HFFc6 (cell line): Measurements from ENCODE around the gene STIP1. TPM values are rescaled to one million over a fixed set of nuclear protein-coding genes. Genes with fewer than 3 reads are reported as not detected.

Source experiments
- DNase-seq: peaks from one replicate; pipeline ENCODE4 v3.0.0-alpha.2; 2018
- H3K27ac Mint-ChIP-seq: 2 replicates; pipeline ENCODE4 v1.8.0; 2020; ENCODE audit warnings: mild to moderate bottlenecking, mixed read lengths
- H3K27me3 Mint-ChIP-seq: 2 replicates; pipeline ENCODE4 v1.8.0; 2021; ENCODE audit warnings: mild to moderate bottlenecking, moderate library complexity, mixed read lengths; ENCODE audit not compliant: insufficient read depth
- H3K36me3 Mint-ChIP-seq: 2 replicates; pipeline ENCODE4 v1.8.0; 2021; ENCODE audit warnings: low read depth, mixed read lengths
- H3K4me1 Mint-ChIP-seq: 2 replicates; pipeline ENCODE4 v1.8.0; 2020; ENCODE audit warnings: low read depth, mixed read lengths
- H3K4me3 Mint-ChIP-seq: 2 replicates; pipeline ENCODE4 v1.8.0; 2020; ENCODE audit warnings: mild to moderate bottlenecking, moderate library complexity, mixed read lengths
- H3K9me3 Mint-ChIP-seq: 2 replicates; pipeline ENCODE4 v1.8.0; 2020; ENCODE audit warnings: mild to moderate bottlenecking, mixed read lengths
- CTCF ChIP-seq: fragments of 200-600 bp; sonication (generic); IDR thresholded peaks from 2 replicates; pipeline ENCODE4 v1.5.0; 2021; ENCODE audit warnings: antibody characterized with exemption, mild to moderate bottlenecking
- total RNA-seq, 6 experiments: library from RNA; stranded (reverse); fragmentation: NEBNext Ultra II Directional; extraction: Animal tissue kit (Norgen Biotek cat#: 25700); gene quantifications; 2 replicates in 1 of 6; 3 replicates in 5 of 6; pipeline ENCODE4 v1.2.3, GENCODE V29; 2021

STIP1 gene
- total RNA-seq, 6 experiments from 2014 or later = 203 to 259 (median 210) TPM

DNA sequence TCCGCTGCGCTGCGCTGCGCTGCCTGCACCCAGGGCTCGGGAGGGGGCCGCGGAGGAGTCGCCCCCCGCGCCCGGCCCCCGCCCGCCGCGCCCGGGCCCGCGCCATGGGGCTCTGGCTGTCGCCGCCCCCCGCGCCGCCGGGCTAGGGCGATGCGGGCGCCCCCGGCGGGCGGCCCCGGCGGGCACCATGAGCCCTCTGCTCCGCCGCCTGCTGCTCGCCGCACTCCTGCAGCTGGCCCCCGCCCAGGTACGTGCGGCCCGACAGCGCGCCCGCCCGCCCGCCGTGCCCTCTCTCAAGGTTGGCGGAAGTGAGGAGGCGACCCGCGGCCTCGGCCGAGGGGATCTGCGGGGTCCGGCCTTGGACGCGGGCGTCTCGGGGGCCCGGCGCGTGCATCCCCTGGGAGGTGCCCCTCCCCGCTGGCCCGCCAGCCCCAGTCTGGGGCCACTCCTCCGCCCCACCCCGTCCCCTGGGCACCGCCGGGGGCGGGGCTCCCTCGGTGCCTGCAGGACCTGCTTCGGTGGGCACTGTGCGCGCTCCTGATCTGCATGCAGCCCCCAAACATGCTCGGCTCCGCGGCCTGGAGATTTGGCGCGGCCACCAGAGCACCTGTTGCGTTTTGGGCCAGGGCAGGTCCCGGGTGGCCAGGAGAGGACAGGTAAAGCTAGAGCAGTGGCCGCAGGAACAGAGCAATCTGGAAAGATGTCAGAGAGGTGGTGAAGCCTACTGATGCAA, 48.8 kb downstream of the STIP1 start:
- no peak overlapping the region for H3K27ac Mint-ChIP-seq
- peak overlapping the region; percentile 84 for H3K4me3 Mint-ChIP-seq
- peaks cover 16% of the 10 kb centered on the region for H3K4me1 Mint-ChIP-seq
- H3K27me3 Mint-ChIP-seq = no peaks in the 10 kb centered on the region
- no peak for DNase-seq
- H3K36me3 Mint-ChIP-seq = no peaks in the 10 kb centered on the region
- no peaks in the 10 kb centered on the region for H3K9me3 Mint-ChIP-seq
- peak; percentile 30 for TF ChIP-seq CTCF

DNA sequence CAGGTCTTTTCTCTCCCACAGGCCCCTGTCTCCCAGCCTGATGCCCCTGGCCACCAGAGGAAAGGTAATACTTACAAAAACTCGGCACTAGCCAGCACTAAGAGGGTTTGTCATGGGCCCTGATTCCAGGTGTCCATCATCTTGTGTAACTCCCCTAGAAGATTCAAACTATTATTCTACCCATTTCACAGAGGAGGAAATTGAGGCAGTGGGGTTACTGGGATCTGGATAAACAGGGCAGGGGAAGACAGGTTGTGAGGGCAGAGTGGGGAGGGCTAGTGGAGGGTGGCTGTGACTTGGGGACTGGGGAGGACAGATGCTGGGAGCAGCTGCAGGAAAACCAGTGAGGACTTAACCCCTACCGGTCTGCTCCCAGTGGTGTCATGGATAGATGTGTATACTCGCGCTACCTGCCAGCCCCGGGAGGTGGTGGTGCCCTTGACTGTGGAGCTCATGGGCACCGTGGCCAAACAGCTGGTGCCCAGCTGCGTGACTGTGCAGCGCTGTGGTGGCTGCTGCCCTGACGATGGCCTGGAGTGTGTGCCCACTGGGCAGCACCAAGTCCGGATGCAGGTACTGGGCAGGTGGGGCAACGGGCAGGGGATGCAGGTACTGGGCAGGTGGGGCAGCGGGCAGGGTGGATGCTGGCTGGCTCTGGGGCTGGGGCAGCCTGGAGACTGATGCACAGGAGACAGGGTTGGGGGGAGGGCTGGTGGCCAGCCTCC, 49.6 kb downstream of the STIP1 start:
- TF ChIP-seq CTCF = no peak
- DNase-seq = no peak
- Mint-ChIP-seq H3K4me1 (peaks cover 22% of the 10 kb centered on the region), H3K36me3 (no peaks in the 10 kb centered on the region), H3K27me3 (no peaks in the 10 kb centered on the region), H3K4me3 (peak overlapping the region; percentile 84), H3K27ac (no peak overlapping the region), H3K9me3 (no peaks in the 10 kb centered on the region)

- H3K36me3 Mint-ChIP-seq = no peaks in the 10 kb centered on the region
- H3K4me1 Mint-ChIP-seq = peaks cover 19% of the 10 kb centered on the region
- H3K4me3 Mint-ChIP-seq = no peak overlapping the region
- no peaks in the 10 kb centered on the region for H3K9me3 Mint-ChIP-seq
- TF ChIP-seq CTCF = no peak
- no peaks in the 10 kb centered on the region for H3K27me3 Mint-ChIP-seq
- no peak overlapping the region; the same call in 1 of the 2 replicates for H3K27ac Mint-ChIP-seq
- DNase-seq = no peak
Measured at GRCh38 chr11:64237484-64237951, 51.5 kb downstream of the STIP1 start.

GRCh38 chr11:64238076-64238475, 52.1 kb downstream of the STIP1 start:
- Mint-ChIP-seq H3K4me1 (peaks cover 24% of the 10 kb centered on the region), H3K4me3 (no peak overlapping the region), H3K27ac (peak overlapping the region; percentile 32; the same call in 1 of the 2 replicates), H3K9me3 (no peaks in the 10 kb centered on the region), H3K27me3 (no peaks in the 10 kb centered on the region), H3K36me3 (no peaks in the 10 kb centered on the region)
- TF ChIP-seq CTCF = no peak
- no peak for DNase-seq

GRCh38 chr11:64238999-64239398, 53.0 kb downstream of the STIP1 start:
- no peak for TF ChIP-seq CTCF
- DNase-seq = no peak

More at GRCh38 chr11:64238999-64239398, 53.0 kb downstream of the STIP1 start:
- Mint-ChIP-seq H3K4me3 (no peak overlapping the region), H3K27ac (peak overlapping the region; percentile 45), H3K4me1 (peaks cover 33% of the 10 kb centered on the region), H3K27me3 (peaks cover 1% of the 10 kb centered on the region; the same call in 1 of the 2 replicates), H3K36me3 (peaks cover 9% of the 10 kb centered on the region; the same call in 1 of the 2 replicates), H3K9me3 (no peaks in the 10 kb centered on the region)
